Lung (tissue), 12 donors: ENCODE measurements around the gene EIF4E3. TPM values are rescaled to one million over a fixed set of nuclear protein-coding genes. Genes with fewer than 3 reads are reported as not detected.

Source experiments
- ATAC-seq: fragments of 200-7000 bp; cut with Tn5 transposase; one replicate; pipeline ENCODE4 v1.9.1; 2020; ENCODE audit warnings: moderate number of reproducible peaks; ENCODE audit not compliant: insufficient read depth, low FRiP score
- DNase-seq, 3 donors: peaks; one replicate each; pipeline ENCODE4 v3.0.0-alpha.2; 2013 to 2017
- H3K27ac ChIP-seq, 2 donors: one replicate each; pipeline ENCODE4 v1.5.1; 2013; ENCODE audit warnings: mild to moderate bottlenecking in 2 of 2, moderate library complexity in 2 of 2, control low read depth in 1 of 2, inconsistent platforms in 1 of 2, low read depth in 1 of 2, low read length in 1 of 2
- H3K27me3 ChIP-seq, 3 donors: one replicate each; pipeline ENCODE4 v1.5.1; 2013; ENCODE audit warnings: low read length in 2 of 3; ENCODE audit not compliant: control insufficient read depth in 3 of 3, insufficient read depth in 3 of 3
- H3K36me3 ChIP-seq, 4 donors: one replicate each; pipeline ENCODE4 v1.5.1; 2013; ENCODE audit warnings: low read length in 4 of 4, mild to moderate bottlenecking in 1 of 4, moderate library complexity in 1 of 4; ENCODE audit not compliant: control insufficient read depth in 4 of 4, insufficient read depth in 4 of 4
- H3K4me1 ChIP-seq, 5 donors: one replicate each; pipeline ENCODE4 v1.5.1; 2013; ENCODE audit warnings: low read length in 5 of 5, mild to moderate bottlenecking in 2 of 5, moderate library complexity in 1 of 5; ENCODE audit not compliant: control insufficient read depth in 5 of 5, insufficient read depth in 5 of 5
- H3K4me3 ChIP-seq: one replicate; pipeline ENCODE4 v1.5.1; 2013; ENCODE audit warnings: mild to moderate bottlenecking, control low read depth, moderate library complexity
- H3K9ac ChIP-seq, 2 donors: one replicate each; pipeline ENCODE4 v1.5.1; 2013; ENCODE audit warnings: low read length in 2 of 2, control low read depth in 1 of 2; ENCODE audit not compliant: insufficient read depth in 1 of 2
- H3K9me3 ChIP-seq, 4 donors: one replicate each; pipeline ENCODE4 v1.5.1; 2013; ENCODE audit warnings: low read length in 3 of 4, mild to moderate bottlenecking in 1 of 4, moderate library complexity in 1 of 4; ENCODE audit not compliant: control insufficient read depth in 4 of 4, insufficient read depth in 3 of 4
- CTCF ChIP-seq: IDR thresholded peaks from 2 replicates; pipeline ENCODE4 v1.5.1; 2012; ENCODE audit warnings: mild to moderate bottlenecking; ENCODE audit errors: control extremely low read depth, extremely low read depth
- WGBS, 2 donors: extraction: QIAGEN DNeasy Blood & Tissue Kit; methylation state at CpG; one replicate each; pipeline ENCODE4 v1.1.7; 2013; 5-methylcytosine and 5-hydroxymethylcytosine counted together
- polyA plus RNA-seq, 2 donors: library from polyadenylated mRNA; stranded (reverse); fragments of 200-250 nt; gene quantifications; one replicate each; pipeline ENCODE4 v1.2.1, GENCODE V29; 2013
- total RNA-seq, 2 donors: library from RNA; depleted of rRNA in 1 of 2; stranded (reverse); fragments of >200 nt in 1 of 2; gene quantifications; one replicate each; pipeline ENCODE4 v1.2.1, GENCODE V29; 2014 to 2021
- donor health status: control.
- donor health status: control.
- donor health status: Bipolar disorder and iron deficiency.
- donor health status: healthy.
- donor health status: DM: yes; HTN: yes; CAD: no.

EIF4E3 gene
- total and polyA plus RNA-seq, 4 donors = 9.7 to 21.8 (median 12.0) TPM

GRCh38 chr3:71649757-71650156, 75.4 kb downstream of the EIF4E3 start:
- DNase-seq (no peak), ATAC-seq (no peak)
- H3K4me1 ChIP-seq = peaks cover 0 to 6% (median 0%) of the 10 kb centered on the region in 5 donors
- 89 to 96% methylated on average over 6 of the region's 6 CpGs for WGBS, 2 donors
- no peak overlapping the region for H3K9ac ChIP-seq
- no peaks in the 10 kb centered on the region for H3K27me3 ChIP-seq
- H3K27ac ChIP-seq = no peak overlapping the region
- TF ChIP-seq CTCF = no peak
- no peak overlapping the region for H3K4me3 ChIP-seq
- H3K36me3 ChIP-seq = no peaks in the 10 kb centered on the region
- no peaks in the 10 kb centered on the region for H3K9me3 ChIP-seq

- H3K9me3 ChIP-seq = no peaks in the 10 kb centered on the region
- H3K4me1 ChIP-seq = peaks cover 0 to 5% (median 0%) of the 10 kb centered on the region in 5 donors
- H3K4me3 ChIP-seq = no peak overlapping the region
- no peak for DNase-seq
- H3K27me3 ChIP-seq = no peaks in the 10 kb centered on the region
- ATAC-seq = no peak
- WGBS, 2 donors = 42 to 55% methylated on average over 3 of the region's 3 CpGs
- no peak overlapping the region for H3K9ac ChIP-seq
- no peaks in the 10 kb centered on the region for H3K36me3 ChIP-seq
- no peak for TF ChIP-seq CTCF
- no peak overlapping the region for H3K27ac ChIP-seq
Observed at GRCh38 chr3:71647751-71648150, 77.5 kb downstream of the EIF4E3 start.

- H3K27ac ChIP-seq = no peak overlapping the region
- no peak overlapping the region for H3K4me3 ChIP-seq
- DNase-seq = no peak
- ATAC-seq = no peak
- H3K36me3 ChIP-seq = no peaks in the 10 kb centered on the region
- no peak for TF ChIP-seq CTCF
- H3K9ac ChIP-seq = no peak overlapping the region
- no peaks in the 10 kb centered on the region for H3K9me3 ChIP-seq
- no peaks in the 10 kb centered on the region for H3K27me3 ChIP-seq
- H3K4me1 ChIP-seq = peaks cover 0 to 2% (median 0%) of the 10 kb centered on the region in 5 donors
Observed at GRCh38 chr3:71646971-71647370, 78.2 kb downstream of the EIF4E3 start.

- Histone ChIP-seq H3K4me3 (no peak overlapping the region), H3K9ac (no peak overlapping the region), H3K36me3 (no peaks in the 10 kb centered on the region), H3K27me3 (no peaks in the 10 kb centered on the region), H3K9me3 (no peaks in the 10 kb centered on the region), H3K27ac (no peak overlapping the region), H3K4me1 (peaks cover 0 to 2% (median 0%) of the 10 kb centered on the region in 5 donors)
- DNase-seq (no peak), ATAC-seq (no peak)
- WGBS, 2 donors = 95 to 100% methylated on average over 3 of the region's 3 CpGs
- no peak for TF ChIP-seq CTCF
Observed at GRCh38 chr3:71645140-71645539, 80.1 kb downstream of the EIF4E3 start.
